SK-N-SH (cell line): ENCODE results near the gene SOCS2.

Experiments used
- EP300 ChIP-seq, 2 experiments: IDR thresholded peaks; 2 replicates each; pipeline versions ENCODE4 v1.4.0 to v1.6.1; 2012; ENCODE audit warnings: borderline replicate concordance in 1 of 2, low read depth in 1 of 2, low read length in 1 of 2
- NRF1 ChIP-seq: IDR thresholded peaks from 2 replicates; pipeline ENCODE4 v1.6.1; 2012; ENCODE audit warnings: low read depth, mild to moderate bottlenecking, low read length
- POLR2AphosphoS5 ChIP-seq: IDR thresholded peaks from 2 replicates; pipeline ENCODE4 v1.6.1; 2012; ENCODE audit warnings: low read depth, low read length
- RAD21 ChIP-seq: IDR thresholded peaks from 2 replicates; pipeline ENCODE4 v1.6.1; 2012; ENCODE audit warnings: mild to moderate bottlenecking, low read length
- SIN3A ChIP-seq: IDR thresholded peaks from 2 replicates; pipeline ENCODE4 v1.6.1; 2012; ENCODE audit warnings: low read depth, mild to moderate bottlenecking, low read length, moderate library complexity, borderline replicate concordance
- TCF12 ChIP-seq: IDR thresholded peaks from 2 replicates; pipeline ENCODE4 v1.4.0; 2012
- TF ChIP-seq, protein P1 (sequence below): fragments of 200-600 bp; sonication (generic); IDR thresholded peaks from 2 replicates; pipeline ENCODE4 v1.6.1; 2017; ENCODE audit warnings: antibody characterized with exemption, mild to moderate bottlenecking, moderate library complexity
- TF ChIP-seq, protein P2 (sequence below): IDR thresholded peaks from 2 replicates; pipeline ENCODE4 v1.4.0; 2012; ENCODE audit warnings: low read depth, borderline replicate concordance
- TF ChIP-seq, protein P3 (sequence below): IDR thresholded peaks from 2 replicates; pipeline ENCODE4 v1.4.0; 2012; ENCODE audit warnings: low read depth

DNA sequence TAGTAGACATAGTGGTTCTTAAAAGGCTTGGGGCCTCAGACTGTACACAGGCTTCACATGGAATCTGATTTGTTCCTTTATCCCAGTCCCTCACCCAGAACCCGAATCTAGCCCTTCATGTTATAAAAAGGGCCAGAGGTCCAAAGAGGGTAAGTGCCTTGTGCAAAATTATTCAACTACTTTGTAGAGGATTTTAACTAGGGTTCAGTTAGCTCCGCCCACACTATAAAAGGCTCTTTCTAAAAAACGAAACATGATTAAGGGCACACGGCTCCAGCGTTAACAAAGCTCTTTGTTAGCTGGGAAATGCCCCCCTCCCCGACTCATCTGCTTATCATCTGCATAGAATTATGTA, 3.2 kb upstream of the SOCS2 start:
- TF ChIP-seq NRF1 (no peak), POLR2AphosphoS5 (no peak), RAD21 (no peak), EP300 (IDR thresholded peaks at IDR 0.05; ENCODE audit: borderline replicate concordance in 1 of 2, low read depth in 1 of 2, low read length in 1 of 2) (no peak), TCF12 (no peak), SIN3A (no peak)
- TF ChIP-seq, protein P1, sequence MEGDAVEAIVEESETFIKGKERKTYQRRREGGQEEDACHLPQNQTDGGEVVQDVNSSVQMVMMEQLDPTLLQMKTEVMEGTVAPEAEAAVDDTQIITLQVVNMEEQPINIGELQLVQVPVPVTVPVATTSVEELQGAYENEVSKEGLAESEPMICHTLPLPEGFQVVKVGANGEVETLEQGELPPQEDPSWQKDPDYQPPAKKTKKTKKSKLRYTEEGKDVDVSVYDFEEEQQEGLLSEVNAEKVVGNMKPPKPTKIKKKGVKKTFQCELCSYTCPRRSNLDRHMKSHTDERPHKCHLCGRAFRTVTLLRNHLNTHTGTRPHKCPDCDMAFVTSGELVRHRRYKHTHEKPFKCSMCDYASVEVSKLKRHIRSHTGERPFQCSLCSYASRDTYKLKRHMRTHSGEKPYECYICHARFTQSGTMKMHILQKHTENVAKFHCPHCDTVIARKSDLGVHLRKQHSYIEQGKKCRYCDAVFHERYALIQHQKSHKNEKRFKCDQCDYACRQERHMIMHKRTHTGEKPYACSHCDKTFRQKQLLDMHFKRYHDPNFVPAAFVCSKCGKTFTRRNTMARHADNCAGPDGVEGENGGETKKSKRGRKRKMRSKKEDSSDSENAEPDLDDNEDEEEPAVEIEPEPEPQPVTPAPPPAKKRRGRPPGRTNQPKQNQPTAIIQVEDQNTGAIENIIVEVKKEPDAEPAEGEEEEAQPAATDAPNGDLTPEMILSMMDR, result no peak
- TF ChIP-seq, protein P2, sequence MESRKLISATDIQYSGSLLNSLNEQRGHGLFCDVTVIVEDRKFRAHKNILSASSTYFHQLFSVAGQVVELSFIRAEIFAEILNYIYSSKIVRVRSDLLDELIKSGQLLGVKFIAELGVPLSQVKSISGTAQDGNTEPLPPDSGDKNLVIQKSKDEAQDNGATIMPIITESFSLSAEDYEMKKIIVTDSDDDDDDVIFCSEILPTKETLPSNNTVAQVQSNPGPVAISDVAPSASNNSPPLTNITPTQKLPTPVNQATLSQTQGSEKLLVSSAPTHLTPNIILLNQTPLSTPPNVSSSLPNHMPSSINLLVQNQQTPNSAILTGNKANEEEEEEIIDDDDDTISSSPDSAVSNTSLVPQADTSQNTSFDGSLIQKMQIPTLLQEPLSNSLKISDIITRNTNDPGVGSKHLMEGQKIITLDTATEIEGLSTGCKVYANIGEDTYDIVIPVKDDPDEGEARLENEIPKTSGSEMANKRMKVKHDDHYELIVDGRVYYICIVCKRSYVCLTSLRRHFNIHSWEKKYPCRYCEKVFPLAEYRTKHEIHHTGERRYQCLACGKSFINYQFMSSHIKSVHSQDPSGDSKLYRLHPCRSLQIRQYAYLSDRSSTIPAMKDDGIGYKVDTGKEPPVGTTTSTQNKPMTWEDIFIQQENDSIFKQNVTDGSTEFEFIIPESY, result no peak
- TF ChIP-seq, protein P3, sequence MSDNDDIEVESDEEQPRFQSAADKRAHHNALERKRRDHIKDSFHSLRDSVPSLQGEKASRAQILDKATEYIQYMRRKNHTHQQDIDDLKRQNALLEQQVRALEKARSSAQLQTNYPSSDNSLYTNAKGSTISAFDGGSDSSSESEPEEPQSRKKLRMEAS, result no peak
